Stimulated activated CD4-positive, alpha-beta T cell treated with anti-CD3 and anti-CD28 coated beads, Interleukin-1b, Interleukin-23, amount 100 ng/mL, for 24 hours (primary cell): ENCODE measurements around the gene SLC66A2.

Source experiments
- DNase-seq, 4 experiments: peaks; one replicate each; pipeline ENCODE4 v3.0.0-alpha.2; 2020; ENCODE audit warnings: low read depth in 4 of 4, low spot score in 1 of 4

SLC66A2 gene

GRCh38 chr18:79938196-79938595 lies 13.3 kb downstream of the SLC66A2 start:
- no peak for DNase-seq

DNA sequence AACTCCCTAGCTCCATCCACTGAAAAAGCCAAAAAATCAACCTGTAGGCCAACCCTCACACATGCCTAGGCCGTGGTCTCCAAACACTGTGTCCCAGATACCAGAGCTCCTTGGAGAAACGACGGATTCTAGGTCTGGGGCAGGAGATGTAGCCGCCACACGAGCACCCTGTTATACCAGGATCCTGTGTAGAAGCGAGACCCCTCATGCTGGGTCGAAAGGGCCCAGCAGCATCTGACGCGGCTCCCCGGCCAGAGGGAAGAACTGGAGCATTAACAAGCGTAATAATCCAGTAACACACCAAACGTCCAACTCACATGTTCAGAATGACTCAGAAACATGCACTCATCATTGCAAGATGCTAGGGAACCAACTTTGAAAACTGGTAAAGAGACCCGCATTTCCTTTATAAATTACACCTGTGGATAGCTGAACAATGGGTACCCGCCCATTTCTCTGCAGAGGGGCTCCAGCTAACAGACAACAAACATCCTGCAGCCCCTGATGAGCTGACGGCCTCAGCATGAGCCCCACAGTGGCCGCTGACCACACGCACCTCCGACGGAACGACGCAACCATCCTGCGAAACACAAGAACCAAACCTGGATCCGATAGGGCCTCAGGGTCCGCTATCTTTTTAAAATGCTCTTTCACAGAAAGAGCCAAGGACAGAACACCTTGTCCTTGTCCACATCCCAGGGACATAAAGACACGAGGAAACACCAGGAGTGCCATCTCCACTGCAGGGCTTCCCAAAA lies 14.2 kb downstream of the SLC66A2 start:
- no peak for DNase-seq

GRCh38 chr18:79936641-79937040 lies 14.8 kb downstream of the SLC66A2 start:
- DNase-seq, result no peak

GRCh38 chr18:79935925-79936324 lies 15.5 kb downstream of the SLC66A2 start:
- DNase-seq, result no peak

DNA sequence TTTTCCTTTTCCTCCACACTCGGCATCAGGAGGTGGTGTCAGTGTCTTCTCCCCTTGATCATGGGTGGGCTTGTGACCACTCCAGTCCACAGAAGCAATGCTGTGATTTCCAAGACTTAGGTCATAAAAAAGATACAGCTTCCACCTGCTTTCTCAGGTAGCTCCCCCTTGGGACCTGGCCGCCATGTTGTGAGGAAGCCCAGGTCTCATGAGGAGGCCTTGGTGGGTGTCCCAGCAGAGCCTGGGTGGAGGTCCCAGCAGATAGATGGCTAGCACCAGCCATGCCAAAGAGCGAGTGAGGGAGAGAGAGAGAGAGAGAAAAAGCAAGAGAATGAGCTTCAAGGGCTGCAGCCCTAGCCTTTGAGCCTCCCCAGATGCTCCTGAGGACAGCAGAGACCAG lies 16.0 kb downstream of the SLC66A2 start:
- no peak for DNase-seq

GRCh38 chr18:79935098-79935480 lies 16.4 kb downstream of the SLC66A2 start:
- DNase-seq, result no peak

GRCh38 chr18:79934311-79935097 lies 16.9 kb downstream of the SLC66A2 start:
- DNase-seq, result no peak

GRCh38 chr18:79933765-79934164 lies 17.7 kb downstream of the SLC66A2 start:
- no peak for DNase-seq

GRCh38 chr18:79932907-79933306 lies 18.5 kb downstream of the SLC66A2 start:
- no peak for DNase-seq

DNA sequence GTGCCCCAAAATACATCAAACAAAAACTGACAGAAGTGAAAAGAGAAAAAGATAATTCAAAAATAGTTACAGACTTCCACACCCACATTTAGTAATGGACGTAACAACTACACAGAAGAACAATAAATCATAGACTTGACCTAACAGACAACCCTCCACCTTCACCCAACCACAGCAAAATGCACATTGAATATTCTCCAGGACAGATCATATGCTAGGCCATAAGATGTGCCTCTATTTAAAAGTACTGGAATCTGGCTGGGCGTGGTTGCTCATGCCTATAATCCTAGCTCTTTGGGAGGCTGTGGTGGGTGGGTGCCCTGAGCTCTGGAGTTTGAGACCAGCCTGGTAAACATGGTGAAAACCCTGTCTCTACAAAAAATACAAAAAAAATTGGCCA lies 20.0 kb downstream of the SLC66A2 start:
- DNase-seq, result no peak

- DNase-seq, result no peak
Measured at GRCh38 chr18:79930020-79930642, 21.3 kb downstream of the SLC66A2 start.

DNA sequence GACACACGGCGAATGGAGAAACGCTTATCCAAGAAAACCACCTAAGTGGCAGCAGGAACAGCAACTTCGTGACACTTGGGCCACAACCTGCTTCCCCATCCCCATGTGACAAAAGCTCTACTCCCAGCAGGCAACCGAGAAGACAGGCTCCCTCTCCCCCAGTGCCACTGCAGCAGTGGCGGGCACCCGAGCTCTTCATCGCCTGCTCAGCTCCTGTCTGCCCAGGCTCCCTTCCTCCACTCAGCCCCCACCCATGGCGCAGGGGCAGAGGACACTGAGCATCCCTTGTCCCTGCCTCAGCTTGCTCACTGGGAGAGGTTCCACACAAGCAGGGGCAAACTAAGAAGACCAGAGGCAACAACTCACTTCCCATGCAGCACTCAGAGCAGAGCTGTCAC lies 22.9 kb downstream of the SLC66A2 start:
- no peak for DNase-seq

GRCh38 chr18:79927607-79928562 lies 23.6 kb downstream of the SLC66A2 start:
- DNase-seq, result no peak

GRCh38 chr18:79926715-79927606 lies 24.5 kb downstream of the SLC66A2 start:
- DNase-seq, result no peak

GRCh38 chr18:79926306-79926705 lies 25.1 kb downstream of the SLC66A2 start:
- DNase-seq, result no peak

DNA sequence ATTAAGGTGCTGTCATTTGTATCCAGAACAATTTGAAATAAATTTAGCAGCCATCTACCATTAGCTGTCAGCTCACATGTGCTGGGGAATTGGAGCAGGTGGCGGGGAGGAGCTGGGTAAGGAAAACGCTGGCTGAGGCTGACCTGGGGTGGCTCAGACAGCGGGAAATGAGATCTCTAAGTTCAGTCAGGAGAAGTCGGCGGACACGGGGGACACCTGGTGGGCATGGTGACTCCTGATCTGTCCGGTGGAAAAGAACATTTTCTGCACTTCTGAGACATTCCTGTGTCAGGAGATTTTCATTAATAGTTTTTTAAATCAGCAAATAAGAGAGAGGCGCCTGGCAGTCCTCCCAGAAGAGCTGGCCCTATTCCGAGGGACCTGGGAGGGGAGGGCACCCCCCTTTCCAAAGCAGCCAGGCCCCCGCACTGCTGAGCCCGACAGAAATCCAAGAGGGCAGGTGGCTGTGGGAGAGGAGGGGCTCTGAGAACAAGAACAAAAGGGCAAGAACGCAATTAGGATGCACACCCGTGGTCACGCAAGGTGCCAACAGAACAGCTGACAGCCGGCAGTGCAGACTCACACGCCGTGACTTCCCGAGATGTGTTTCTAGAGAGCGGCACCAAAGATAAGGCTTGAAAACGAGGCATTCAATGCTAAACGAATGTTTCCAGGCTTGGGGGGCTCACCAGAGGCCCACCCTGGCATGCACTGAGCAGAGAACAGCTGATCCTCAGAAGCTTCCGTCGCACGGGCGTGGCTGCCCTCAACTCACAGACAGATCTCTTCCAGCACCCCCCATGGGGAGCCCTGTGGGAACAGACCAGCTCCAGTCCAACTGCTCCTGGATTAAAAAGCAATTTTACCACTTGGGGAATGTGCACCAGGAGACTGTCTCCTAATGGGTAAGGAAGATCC lies 26.4 kb downstream of the SLC66A2 start:
- no peak for DNase-seq

DNA sequence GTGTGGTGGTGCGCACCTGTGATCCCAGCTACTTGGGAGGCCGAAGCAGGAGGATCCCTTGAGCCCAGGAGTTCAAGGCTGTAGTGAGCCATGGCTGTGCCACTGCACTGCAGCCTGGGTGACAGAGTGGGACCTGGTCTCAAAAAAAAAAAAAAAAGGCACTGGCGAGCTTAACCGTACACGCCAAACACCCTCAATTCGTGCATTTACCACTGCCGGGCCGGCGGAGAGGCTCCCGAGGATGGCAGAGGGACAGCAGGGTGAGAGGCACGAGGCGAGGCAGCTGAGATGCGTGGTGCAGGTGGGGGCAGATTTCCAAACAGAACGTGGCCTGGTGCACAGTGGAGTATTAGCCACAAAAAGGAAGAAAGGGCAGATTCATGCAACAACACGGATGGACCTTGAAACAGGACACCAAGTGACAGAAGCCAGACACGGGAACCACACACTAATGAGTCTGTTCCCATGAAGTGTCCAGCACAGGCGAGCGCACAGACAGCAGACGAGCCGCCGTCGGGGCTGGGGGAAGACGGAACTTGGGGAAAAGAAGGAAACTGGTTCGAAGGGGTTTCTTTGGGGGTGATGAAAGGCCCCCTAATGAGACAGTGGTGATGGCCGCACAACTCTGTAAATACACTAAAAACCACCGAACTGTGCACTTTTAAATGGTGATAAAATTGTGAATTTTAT lies 27.4 kb downstream of the SLC66A2 start:
- no peak for DNase-seq

GRCh38 chr18:79922971-79923411 lies 28.5 kb downstream of the SLC66A2 start:
- DNase-seq, result no peak
